KMS-11 (cell line): ENCODE measurements around the gene RNU2-63P.

Source experiments
- H2AFZ ChIP-seq: fragments of 200-600 bp; sonication (generic); 2 replicates; pipeline ENCODE4 v1.6.1; 2016; ENCODE audit warnings: antibody characterized with exemption, mixed run types, low read depth
- H3K27ac ChIP-seq: fragments of 200-600 bp; sonication (generic); 2 replicates; pipeline ENCODE4 v1.6.1; 2016; ENCODE audit warnings: mild to moderate bottlenecking, mixed run types
- H3K27me3 ChIP-seq: fragments of 200-600 bp; sonication (generic); 2 replicates; pipeline ENCODE4 v1.6.1; 2017; ENCODE audit warnings: mild to moderate bottlenecking, low read depth, mixed run types, moderate library complexity; ENCODE audit not compliant: insufficient read depth
- H3K36me3 ChIP-seq: fragments of 200-600 bp; sonication (generic); 2 replicates; pipeline ENCODE4 v1.6.1; 2017; ENCODE audit warnings: mild to moderate bottlenecking, mixed run types; ENCODE audit not compliant: insufficient read depth
- H3K4me1 ChIP-seq: fragments of 200-600 bp; sonication (generic); 2 replicates; pipeline ENCODE4 v1.6.1; 2016; ENCODE audit warnings: mild to moderate bottlenecking, low read depth, mixed run types; ENCODE audit not compliant: poor library complexity, severe bottlenecking
- H3K4me2 ChIP-seq: fragments of 200-600 bp; sonication (generic); 2 replicates; pipeline ENCODE4 v1.7.0; 2016; ENCODE audit warnings: mild to moderate bottlenecking, mixed run types
- H3K4me3 ChIP-seq: fragments of 200-600 bp; sonication (generic); IDR thresholded peaks from 2 replicates; pipeline ENCODE4 v1.6.1; 2017; ENCODE audit warnings: low read depth, low read length, mixed read lengths; ENCODE audit not compliant: insufficient read depth
- H3K79me2 ChIP-seq: fragments of 200-600 bp; sonication (generic); 2 replicates; pipeline ENCODE4 v1.6.1; 2016; ENCODE audit warnings: low read depth, mixed run types; ENCODE audit not compliant: insufficient read depth
- H3K9ac ChIP-seq: fragments of 200-600 bp; sonication (generic); 2 replicates; pipeline ENCODE4 v1.6.1; 2016; ENCODE audit warnings: mild to moderate bottlenecking, mixed run types
- H4K20me1 ChIP-seq: fragments of 200-600 bp; sonication (generic); 2 replicates; pipeline ENCODE4 v1.6.1; 2016; ENCODE audit warnings: mild to moderate bottlenecking, mixed run types; ENCODE audit not compliant: insufficient read depth
- CTCF ChIP-seq: fragments of 200-600 bp; sonication (generic); conservative IDR thresholded peaks from 2 replicates; pipeline ENCODE4 v1.6.1; 2017; ENCODE audit warnings: low read depth, mild to moderate bottlenecking, antibody characterized with exemption, low read length, moderate library complexity, mixed read lengths

Gene RNU2-63P

GRCh38 chr2:88036182-88036581, 19.8 kb upstream of the RNU2-63P start:
- H3K4me2 ChIP-seq = no peak overlapping the region
- H3K27ac ChIP-seq = no peak overlapping the region
- no peaks in the 10 kb centered on the region for H3K4me1 ChIP-seq
- H3K36me3 ChIP-seq = peaks cover 3% of the 10 kb centered on the region; the same call in 1 of the 2 replicates
- no peak overlapping the region for H2AFZ ChIP-seq
- no peak overlapping the region for H3K4me3 ChIP-seq
- H3K9ac ChIP-seq = no peak overlapping the region
- H3K27me3 ChIP-seq = no peaks in the 10 kb centered on the region
- no peak for TF ChIP-seq CTCF
- H4K20me1 ChIP-seq = no peaks in the 10 kb centered on the region
- H3K79me2 ChIP-seq = no peaks in the 10 kb centered on the region

GRCh38 chr2:88032070-88032702, 15.8 kb upstream of the RNU2-63P start:
- Histone ChIP-seq H3K4me2 (no peak overlapping the region), H4K20me1 (no peaks in the 10 kb centered on the region), H3K79me2 (no peaks in the 10 kb centered on the region), H3K9ac (no peak overlapping the region), H3K36me3 (peaks cover 3% of the 10 kb centered on the region; the same call in 1 of the 2 replicates), H3K4me3 (no peak overlapping the region), H2AFZ (no peak overlapping the region), H3K27ac (no peak overlapping the region), H3K4me1 (no peaks in the 10 kb centered on the region), H3K27me3 (no peaks in the 10 kb centered on the region)
- no peak for TF ChIP-seq CTCF

GRCh38 chr2:88028931-88029330, 12.6 kb upstream of the RNU2-63P start:
- Histone ChIP-seq H2AFZ (no peak overlapping the region), H3K9ac (no peak overlapping the region), H4K20me1 (no peaks in the 10 kb centered on the region), H3K36me3 (peaks cover 3% of the 10 kb centered on the region; the same call in 1 of the 2 replicates), H3K4me2 (no peak overlapping the region), H3K79me2 (no peaks in the 10 kb centered on the region), H3K4me3 (no peak overlapping the region), H3K27me3 (no peaks in the 10 kb centered on the region), H3K27ac (no peak overlapping the region), H3K4me1 (no peaks in the 10 kb centered on the region)
- no peak for TF ChIP-seq CTCF

- H4K20me1 ChIP-seq = no peaks in the 10 kb centered on the region
- no peak overlapping the region for H3K27ac ChIP-seq
- H2AFZ ChIP-seq = no peak overlapping the region
- no peak for TF ChIP-seq CTCF
- H3K4me1 ChIP-seq = no peaks in the 10 kb centered on the region
- H3K9ac ChIP-seq = no peak overlapping the region
- no peaks in the 10 kb centered on the region for H3K36me3 ChIP-seq
- no peaks in the 10 kb centered on the region for H3K27me3 ChIP-seq
- no peaks in the 10 kb centered on the region for H3K79me2 ChIP-seq
- no peak overlapping the region for H3K4me3 ChIP-seq
- no peak overlapping the region for H3K4me2 ChIP-seq
Observed at GRCh38 chr2:88027697-88028389, 11.5 kb upstream of the RNU2-63P start.
